HG03103 (cell line): Measurements from ENCODE around the gene OR11A1.
"Not testable (repeated sequence)": the region's sequence is repeated elsewhere in the genome, so short reads cannot be mapped to it uniquely, and the experiment has no call there.

Source experiments
- ATAC-seq: cut with Tn5 transposase; IDR thresholded peaks from one replicate; pipeline ENCODE4 v1.9.1; 2021; ENCODE audit warnings: low read depth; ENCODE audit not compliant: unreplicated experiment

OR11A1 gene

DNA sequence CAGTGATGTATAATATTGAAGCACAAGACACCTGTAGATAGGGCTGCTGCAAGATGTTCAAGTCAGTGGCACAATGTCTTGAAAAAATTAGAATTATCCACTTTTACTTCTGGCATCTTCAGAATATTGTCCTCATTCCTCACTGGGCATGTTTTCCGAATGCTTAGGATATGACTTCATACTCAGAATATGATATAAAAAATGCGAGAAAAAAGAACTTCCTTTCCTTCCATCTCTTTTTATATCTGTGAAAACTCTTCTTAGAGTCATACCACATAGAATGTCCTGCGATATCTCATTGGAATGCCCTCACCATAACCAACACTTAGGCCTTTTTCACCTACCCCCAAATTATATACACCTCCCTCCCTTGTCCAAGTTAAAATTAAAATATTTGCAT lies 26.3 kb upstream of the OR11A1 start:
- no peak for ATAC-seq

- no peak for ATAC-seq
These were observed 22.7 kb upstream of the OR11A1 start for GRCh38 chr6:29479560-29479959.

DNA sequence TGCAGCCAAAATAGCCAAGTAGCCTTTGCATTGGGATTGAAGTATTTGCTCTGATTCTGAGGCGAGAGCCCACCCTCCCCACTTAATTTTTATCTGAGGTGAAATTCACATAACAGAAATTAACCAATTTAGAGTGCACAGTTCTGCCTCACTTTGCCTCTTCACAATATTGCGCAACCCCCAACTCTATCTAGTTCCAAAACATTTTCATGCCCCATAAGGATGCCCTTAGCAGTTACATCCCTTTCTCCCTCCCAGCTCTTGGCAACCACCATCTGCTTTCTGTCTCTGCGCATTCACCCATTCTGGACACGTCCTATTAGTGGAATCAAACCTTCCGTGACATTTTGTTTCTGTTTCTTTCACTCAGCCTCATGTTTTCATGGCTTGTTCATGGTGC lies 21.9 kb upstream of the OR11A1 start:
- ATAC-seq: no peak

GRCh38 chr6:29477923-29478450 lies 21.1 kb upstream of the OR11A1 start:
- no peak for ATAC-seq

DNA sequence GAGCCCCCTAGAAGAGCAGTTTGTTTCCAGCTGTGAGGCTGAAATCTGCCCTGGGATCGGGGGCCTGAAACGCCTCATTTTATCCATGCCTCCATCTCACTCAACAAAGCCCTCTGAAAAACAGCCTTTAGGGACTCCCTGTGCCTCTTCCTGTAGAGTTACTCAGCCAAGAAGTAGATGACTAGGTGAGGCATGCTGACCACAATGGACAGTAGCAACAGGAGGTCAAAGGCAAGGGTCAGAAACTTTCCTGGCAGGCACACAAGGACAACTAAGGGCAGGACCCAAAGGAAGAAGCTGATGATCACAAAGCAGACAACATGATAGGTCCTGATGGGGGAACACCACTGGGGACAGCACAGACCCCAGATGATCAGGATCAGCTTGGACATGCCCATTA lies 18.1 kb upstream of the OR11A1 start:
- no peak for ATAC-seq

DNA sequence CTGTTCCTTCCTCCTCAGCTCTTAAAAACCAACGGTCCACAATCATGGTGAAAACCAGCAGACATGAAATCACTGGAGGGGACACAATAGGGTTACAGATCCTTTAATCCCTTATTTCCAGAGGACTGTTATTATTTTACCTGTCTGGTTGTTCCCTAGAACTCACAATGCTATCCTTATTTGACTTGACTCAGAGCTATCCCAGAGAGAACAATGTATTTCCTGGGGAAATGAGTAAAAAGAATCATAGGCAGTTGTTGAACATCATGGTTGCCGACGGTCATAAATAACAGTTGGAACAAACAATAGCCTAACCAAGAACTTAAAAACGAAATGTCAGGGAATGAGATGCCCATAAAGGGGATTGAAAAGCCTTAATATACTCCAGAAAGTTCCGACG lies 9.4 kb upstream of the OR11A1 start:
- ATAC-seq: no peak

GRCh38 chr6:29465801-29466200 lies 8.9 kb upstream of the OR11A1 start:
- ATAC-seq: no peak

- ATAC-seq: no peak
These were observed 8.4 kb upstream of the OR11A1 start for GRCh38 chr6:29465279-29465678.

DNA sequence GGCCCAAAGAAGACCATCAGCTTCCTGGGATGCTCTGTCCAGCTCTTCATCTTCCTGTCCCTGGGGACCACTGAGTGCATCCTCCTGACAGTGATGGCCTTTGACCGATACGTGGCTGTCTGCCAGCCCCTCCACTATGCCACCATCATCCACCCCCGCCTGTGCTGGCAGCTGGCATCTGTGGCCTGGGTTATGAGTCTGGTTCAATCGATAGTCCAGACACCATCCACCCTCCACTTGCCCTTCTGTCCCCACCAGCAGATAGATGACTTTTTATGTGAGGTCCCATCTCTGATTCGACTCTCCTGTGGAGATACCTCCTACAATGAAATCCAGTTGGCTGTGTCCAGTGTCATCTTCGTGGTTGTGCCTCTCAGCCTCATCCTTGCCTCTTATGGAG lies 5.2 kb upstream of the OR11A1 start:
- no peak for ATAC-seq

- ATAC-seq: no peak
These were observed 4.3 kb upstream of the OR11A1 start for GRCh38 chr6:29461021-29461814.

DNA sequence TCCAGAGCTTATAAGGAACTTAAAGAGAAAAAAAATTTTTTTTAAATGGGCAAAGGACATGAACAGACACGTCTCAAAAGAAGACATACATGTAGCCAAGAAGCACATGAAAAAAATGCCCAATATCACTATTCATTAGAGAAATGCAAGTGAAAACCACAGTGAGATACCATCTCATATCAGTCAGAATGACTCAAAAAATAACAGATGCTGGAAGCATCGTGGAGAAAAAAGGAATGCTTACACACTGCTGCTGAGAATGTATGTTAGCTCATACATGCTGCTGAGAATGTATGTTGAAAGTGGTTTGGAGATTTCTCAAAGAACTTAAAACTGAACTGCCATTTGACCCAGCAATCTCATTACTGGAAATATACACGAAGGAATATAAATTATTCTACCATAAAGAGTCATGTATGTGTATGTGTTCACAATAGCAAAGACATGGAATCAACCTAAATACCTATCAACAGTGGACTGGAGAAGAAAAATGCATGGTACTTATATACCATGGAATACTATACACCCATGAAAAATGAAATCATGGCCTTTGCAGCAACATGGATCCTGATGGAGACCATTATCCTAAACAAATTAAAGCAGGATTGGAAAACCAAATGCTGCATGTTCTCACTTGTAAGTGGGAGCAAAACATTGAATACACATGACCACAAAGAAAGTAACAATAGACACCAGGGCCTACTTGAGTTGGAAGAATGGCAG lies 5.2 kb downstream of the OR11A1 start:
- ATAC-seq: no peak

DNA sequence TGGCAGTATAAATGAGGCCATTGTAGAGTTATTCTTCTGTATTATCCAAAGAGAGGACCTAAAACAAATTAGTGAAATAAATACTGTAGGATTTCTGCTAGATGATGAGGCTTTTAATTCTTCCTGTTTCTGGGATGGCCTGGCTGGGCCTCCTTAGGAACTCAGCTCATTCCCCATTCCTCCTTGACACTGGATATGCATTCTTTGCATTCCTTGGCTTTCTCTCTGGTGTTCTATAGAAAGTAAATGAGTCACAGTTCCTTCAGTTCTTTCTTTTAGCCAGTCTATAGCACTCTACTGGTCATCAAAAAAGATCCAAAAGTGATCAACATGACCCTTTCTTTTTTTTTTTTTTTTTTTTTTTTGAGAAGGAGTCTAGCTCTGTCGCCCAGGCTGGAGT lies 9.2 kb downstream of the OR11A1 start:
- no peak for ATAC-seq

GRCh38 chr6:29444031-29444430 lies 12.8 kb downstream of the OR11A1 start:
- ATAC-seq: not testable (repeated sequence)

GRCh38 chr6:29442719-29443118 lies 14.2 kb downstream of the OR11A1 start:
- no peak for ATAC-seq

- no peak for ATAC-seq
These were observed 17.9 kb downstream of the OR11A1 start, which contains the start of gene OR10C1 for GRCh38 chr6:29439006-29439405. TSS of gene OR10C1 (plus strand) at chr6:29439306. CDS start at chr6:29440016, 710 bp downstream.

GRCh38 chr6:29436730-29437129 lies 20.1 kb downstream of the OR11A1 start:
- ATAC-seq: not testable (repeated sequence)

- no peak for ATAC-seq
These were observed 30.2 kb downstream of the OR11A1 start for GRCh38 chr6:29426654-29427053.

- no peak for ATAC-seq
These were observed 31.8 kb downstream of the OR11A1 start for GRCh38 chr6:29425075-29425474.

- ATAC-seq: no peak
These were observed 32.3 kb downstream of the OR11A1 start for GRCh38 chr6:29424575-29424974.

GRCh38 chr6:29424168-29424567 lies 32.7 kb downstream of the OR11A1 start:
- no peak for ATAC-seq

DNA sequence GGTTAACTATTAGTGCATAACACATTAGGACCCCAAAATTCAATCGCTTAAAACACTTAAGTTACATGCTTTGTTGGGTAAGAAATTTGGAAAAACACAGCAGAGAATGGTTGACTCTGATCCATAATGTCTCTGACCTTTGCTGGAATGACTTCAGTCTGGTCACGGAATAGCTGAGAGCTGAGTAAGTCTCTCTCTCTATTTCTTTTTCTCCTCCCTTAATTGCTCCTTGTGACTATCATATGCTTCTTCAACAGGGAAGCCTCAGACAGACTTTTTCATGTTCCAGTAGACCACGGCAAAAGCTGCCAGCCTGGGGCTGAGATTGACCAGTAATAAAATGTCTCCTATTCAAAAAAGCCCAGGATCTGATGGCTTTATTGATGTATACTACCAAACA lies 37.4 kb downstream of the OR11A1 start:
- no peak for ATAC-seq

- ATAC-seq: no peak
These were observed 42.3 kb downstream of the OR11A1 start, which contains the start of gene OR12D1 for GRCh38 chr6:29414588-29414987. TSS of gene OR12D1 (plus strand) at chr6:29414928.
